Hypothalamus (tissue), 51 donors: Measurements from ENCODE around the gene CMA1.
"Not testable (repeated sequence)": the region's sequence is repeated elsewhere in the genome, so short reads cannot be mapped to it uniquely, and the experiment has no call there.

ENCODE experiments used
- DNase-seq, 51 donors: peaks; one replicate each; lab custom pipeline; 2025; lab: John Stamatoyannopoulos, UW

CMA1 gene

DNA sequence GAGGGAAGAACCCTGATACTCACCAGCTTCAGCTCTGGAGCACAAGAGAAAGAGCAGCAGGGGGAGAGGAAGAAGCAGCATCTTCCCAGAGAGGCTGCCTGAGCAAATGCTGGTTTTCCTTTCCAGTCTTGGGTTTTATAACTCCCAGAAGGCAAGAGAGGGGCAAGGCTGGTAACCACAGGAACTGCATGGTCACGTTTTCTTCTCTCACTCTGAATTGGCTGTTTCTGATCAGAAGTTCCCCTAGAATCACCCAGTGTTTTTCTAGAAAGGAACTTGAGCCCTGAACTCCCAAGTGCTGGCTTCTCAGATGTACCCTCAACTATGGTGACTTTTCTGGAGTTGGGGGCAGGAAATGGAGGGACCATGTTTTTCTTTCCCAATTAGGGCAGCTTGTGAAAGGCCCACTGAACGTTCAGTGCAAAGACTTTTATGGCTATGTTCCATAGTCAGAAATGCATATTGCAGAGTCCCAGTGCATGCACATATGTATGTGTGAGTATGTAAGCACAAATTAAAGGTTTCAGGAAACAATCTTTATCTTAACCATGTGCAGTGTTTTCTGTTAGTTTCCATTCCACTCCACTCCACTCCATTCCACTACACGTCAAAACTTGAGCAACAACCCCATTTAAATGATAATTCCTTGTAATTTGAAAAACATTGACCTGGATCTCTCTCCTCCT, at the start of gene CMA1:
Gene CMA1, minus strand, starts transcription at position 111 of the 686 bp plus-strand sequence. Its CDS starts 30 bp downstream, at position 81.
- no peak for DNase-seq

DNA sequence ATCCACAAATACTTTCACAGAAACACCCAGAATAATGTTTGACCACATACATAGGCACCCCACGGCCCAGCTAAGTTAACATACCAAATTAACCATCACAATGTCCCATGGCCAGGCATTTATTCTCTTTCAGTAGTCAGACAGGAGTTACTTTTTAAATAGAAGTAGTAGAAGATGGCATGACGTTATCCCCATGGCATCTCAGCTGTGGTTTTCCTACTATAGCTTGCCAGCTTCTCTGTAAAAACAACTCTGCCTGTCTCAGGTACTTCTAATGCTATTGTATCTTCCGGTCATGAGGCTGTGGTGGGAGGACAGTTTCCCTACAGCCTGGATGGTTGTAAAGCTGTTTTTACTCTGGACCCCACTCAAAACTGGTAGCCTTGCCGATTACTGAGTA, 48.7 kb upstream of the CMA1 start:
- DNase-seq, result no peak

GRCh38 chr14:24549064-24549463, 41.0 kb upstream of the CMA1 start:
- DNase-seq, result not testable (repeated sequence)

DNA sequence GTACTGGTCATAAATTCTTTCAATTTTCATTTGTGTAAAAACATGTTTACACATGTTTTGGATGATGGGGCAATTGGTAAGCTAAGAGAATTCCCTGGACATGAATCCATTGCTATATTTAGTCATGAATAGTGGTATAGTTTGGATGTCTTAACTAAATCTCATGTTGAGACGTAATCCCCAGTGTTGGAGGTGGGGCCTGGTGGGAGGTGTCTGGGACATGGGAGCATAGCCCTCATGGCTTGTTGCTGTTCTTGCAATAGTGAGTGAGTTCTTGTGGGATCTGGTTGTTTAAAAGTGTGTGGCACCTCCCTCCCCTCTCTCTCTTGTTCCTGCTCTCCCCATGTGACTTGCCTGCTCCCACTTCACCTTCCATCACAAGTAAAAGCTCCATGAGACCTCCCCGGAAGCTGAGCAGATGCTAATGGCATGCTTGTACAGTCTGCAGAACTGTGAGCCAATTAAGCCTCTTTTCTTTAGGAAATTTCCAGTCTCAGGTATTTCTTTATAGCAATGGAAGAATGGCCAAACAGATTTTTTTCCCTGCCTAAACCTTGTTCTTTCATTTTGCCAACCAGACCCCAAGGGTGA, 34.4 kb upstream of the CMA1 start:
- DNase-seq, result no peak

- DNase-seq, result no peak
Observed at GRCh38 chr14:24535737-24536136, 27.7 kb upstream of the CMA1 start.

DNA sequence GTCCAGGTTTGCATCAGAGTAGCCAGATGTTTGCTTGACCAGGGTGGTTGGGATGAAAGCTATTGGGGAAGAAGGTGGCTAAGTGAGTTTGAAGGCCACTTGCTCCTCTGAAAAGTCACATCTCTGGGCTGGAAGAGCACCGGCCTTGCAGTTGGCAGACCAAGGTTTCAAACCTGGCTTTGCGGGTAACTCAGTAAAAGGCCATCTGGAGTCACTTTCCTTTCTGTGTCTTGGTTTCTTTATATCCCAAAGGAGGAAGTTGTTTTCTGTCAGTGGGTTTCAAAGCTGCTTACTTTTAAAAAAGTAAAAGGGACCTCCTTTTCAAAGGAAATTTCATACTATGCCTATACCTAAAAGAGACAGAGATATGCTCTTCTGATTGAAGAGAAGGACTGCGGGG, 26.2 kb upstream of the CMA1 start:
- DNase-seq, result no peak

GRCh38 chr14:24525877-24526620, 18.0 kb upstream of the CMA1 start:
- DNase-seq, result not testable (repeated sequence)

DNA sequence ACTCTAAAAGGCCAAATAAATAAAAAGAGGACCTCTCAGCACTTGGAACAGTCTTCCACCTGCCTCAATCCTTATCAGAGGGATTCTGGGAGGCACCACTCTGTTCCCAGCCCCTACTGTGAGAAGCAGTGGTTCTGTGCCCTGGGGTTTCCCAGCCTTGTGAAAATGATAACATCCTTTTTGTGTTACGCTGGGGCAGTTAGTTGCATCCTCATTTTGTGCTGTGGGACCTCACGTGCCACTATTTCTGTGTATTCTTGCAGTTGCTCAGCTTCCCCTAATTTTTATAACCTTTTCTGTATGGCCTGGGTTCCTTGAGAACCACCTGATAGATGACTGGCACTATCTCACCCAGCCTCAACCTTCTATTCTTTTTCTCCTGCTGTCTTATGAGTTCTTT, 10.8 kb upstream of the CMA1 start:
- no peak for DNase-seq

- DNase-seq, result no peak
Observed at GRCh38 chr14:24514209-24514608, 6.1 kb upstream of the CMA1 start.

- DNase-seq, result no peak
Observed at GRCh38 chr14:24513009-24513408, 4.9 kb upstream of the CMA1 start.

- no peak for DNase-seq
Observed at GRCh38 chr14:24506443-24506842, 1.6 kb downstream of the CMA1 start.

- no peak for DNase-seq
Observed at GRCh38 chr14:24504425-24504950, 3.6 kb downstream of the CMA1 start.

DNA sequence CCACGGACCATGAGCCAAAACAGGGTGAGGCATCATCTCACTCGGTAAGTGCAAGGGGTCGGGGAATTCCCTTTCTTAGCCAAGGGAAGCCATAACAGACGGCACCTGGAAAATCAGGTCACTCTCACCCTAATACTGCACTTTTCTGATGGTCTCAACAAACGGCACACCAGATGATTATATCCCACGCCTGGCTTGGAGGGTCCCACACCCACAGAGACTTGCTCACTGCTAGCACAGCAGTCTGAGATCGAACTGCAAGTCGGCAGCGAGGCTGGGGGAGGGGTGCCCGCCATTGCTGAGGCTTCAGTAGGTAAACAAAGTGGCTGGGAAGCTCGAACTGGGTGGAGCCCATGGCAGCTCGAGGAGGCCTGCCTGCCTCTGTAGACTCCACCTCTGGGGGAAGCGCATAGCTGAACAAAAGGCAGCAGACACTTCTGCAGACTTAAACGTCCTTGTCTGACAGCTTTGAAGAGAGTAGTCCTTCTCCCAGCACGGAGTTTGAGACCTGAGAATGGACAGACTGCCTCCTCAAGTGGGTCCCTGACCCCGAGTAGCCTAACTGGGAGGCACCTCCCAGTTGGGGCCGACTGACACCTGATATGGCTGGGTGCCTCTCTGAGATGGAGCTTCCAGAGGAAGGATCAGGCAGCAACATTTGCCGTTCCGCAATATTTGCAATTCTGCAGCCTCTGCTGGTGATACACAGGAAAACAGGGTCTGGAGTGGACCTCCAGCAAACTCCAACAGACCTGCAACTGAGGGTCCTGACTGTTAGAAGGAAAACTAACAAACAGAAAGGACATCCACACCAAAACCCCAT, 16.3 kb downstream of the CMA1 start:
- not testable (repeated sequence) for DNase-seq

DNA sequence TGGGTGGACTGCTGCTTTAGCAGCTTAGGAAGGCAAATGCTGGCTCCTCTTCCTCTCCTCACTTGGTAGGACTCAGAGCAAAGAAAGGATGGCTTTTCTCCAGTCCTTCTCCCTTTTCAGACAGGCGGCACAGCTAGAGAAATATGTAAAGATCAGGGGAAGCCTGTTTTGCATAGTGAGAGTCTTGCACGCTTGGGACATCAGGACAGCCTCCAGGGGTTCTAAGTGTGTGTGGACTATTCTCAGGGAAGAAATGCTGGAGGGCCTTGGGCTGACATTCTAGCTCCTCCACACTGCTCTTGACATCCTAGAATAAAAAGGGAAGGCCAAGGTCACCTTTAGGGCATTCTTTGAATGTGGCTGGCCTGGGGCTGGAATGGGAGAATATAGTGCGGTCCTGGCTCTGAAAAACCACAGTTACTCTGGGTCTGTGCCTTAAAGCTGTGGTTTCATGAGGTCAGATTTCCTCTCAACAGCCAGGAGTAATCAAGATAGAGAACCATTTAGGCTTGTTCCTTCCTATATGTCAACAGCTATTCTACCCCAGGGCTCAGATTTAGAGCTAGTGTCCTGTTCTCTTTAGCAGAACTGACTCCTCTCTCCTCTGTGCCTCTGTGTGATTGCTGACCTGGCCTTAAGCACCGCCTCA, 24.3 kb downstream of the CMA1 start:
- no peak for DNase-seq

DNA sequence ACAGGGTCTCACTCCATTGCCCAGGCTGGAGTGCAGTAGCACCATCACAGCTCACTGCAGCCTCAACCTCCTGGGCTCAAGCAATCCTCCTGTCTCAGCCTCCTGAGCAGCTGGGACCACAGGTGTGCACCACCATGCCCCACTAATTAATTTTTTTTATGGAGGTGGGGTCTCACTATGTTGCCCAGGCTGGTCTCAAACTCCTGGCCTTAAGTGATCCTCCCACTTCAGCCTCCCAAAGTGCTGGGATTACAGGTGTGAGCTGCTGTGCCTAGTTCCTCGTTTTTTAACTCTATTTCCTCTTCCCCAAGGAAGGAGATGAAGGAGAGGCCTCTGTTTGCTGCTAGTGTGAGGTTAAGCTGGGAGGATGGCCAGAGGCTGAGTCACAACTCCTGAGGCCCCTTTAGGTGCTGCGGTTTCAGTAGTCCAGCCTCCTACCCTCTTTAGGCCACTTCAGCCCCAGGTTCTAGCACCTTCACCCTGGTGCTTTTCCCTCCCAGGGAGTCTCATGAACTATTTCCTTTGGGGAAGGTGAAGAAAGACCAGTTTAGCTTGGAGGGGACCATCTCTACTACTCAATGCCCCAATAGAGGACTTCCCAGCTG, 25.3 kb downstream of the CMA1 start:
- DNase-seq, result not testable (repeated sequence)

DNA sequence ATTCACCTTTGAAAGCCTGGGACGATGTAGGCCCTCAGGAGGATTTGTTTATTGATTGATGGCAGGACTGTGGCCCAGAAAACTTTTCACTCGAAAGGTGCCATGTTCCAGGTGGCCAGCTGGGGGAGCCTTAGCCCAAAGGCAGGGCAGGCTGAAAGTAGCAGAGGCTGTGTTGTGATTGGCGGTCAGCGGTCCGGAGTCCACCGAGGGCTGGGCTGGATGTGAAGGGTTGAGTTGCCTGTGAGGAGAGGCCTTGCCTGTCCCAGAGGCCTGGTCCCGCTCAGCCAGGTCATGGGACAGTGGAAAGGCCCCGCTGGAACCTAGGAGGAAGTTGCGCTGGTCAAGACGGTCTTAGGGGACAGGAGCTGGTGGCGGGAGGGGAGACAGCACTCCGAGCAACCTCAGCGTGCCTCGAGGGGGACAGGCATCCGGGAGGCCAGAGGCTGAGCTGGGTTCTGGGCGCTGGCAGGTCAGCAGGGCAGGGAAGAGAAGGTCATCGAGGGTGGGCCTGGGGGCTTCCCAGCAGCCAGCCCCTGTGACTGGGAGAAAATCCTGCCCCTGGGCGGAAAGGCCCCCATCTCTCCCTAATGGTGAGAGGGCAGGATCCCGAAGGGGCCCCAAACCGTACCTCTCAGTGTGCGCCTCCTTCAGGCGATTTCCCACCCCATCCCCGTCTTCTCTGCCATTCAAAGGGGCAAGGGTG, 26.3 kb downstream of the CMA1 start:
- DNase-seq, result peak in 4 of 51 donors; percentile 1 to 13 (median 6)

- not testable (repeated sequence) for DNase-seq
Observed at GRCh38 chr14:24479999-24480398, 28.1 kb downstream of the CMA1 start.

- DNase-seq, result no peak
Observed at GRCh38 chr14:24475261-24475660, 32.8 kb downstream of the CMA1 start.

DNA sequence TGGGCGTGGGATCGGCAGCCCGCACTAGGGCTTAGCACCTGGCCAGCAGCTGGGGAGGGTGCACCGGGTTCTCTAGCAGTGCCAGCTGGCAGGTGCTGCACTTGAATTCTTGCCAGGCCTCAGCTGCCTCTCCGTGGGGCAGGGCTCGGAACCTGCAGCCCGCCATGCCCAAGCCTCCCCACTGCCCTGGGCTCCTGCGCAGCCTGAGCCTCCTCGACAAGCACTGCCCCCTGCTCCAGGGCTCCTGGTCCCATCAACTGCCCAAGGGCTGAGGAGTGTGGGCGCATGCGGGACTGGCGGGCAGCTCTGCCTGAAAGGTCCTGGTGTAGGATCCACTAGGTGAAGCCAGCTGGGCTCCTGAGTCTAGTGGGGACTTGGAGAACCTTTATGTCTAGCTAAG, 34.9 kb downstream of the CMA1 start:
- no peak for DNase-seq
